A673 (cell line): ENCODE data around the gene TTLL6. TPM values are rescaled to one million over a fixed set of nuclear protein-coding genes. Genes with fewer than 3 reads are reported as not detected.

ENCODE experiments used
- BruUV-seq: library from RNA; stranded (reverse); fragments of 400-500 nt; replicated peaks from 2 replicates; lab custom pipeline; 2021; lab: Mats Ljungman, UMichigan
- CTCF ChIA-PET: fragments of 300-600 bp; sonication (Branson Sonifier 250); formaldehyde crosslinking; loops from one replicate; lab custom pipeline; 2022; ENCODE audit warnings: antibody characterized with exemption; lab: Charles Lee
- POLR2A ChIA-PET: fragments of 300-600 bp; sonication (Branson Sonifier 250); formaldehyde crosslinking; loops from one replicate; lab custom pipeline; 2022; ENCODE audit warnings: antibody characterized with exemption; ENCODE audit not compliant: low non-redundant PET; lab: Charles Lee
- DNase-seq: peaks from one replicate; pipeline ENCODE4 v3.0.0-alpha.2; 2015; ENCODE audit warnings: low spot score
- H3K27ac ChIP-seq: fragments of 200-600 bp; sonication (generic); 2 replicates; pipeline ENCODE4 v1.5.1; 2016; ENCODE audit warnings: mixed run types, low read depth, mild to moderate bottlenecking, mixed read lengths, antibody characterized with exemption, low read length; ENCODE audit not compliant: poor library complexity, severe bottlenecking
- H3K27me3 ChIP-seq: fragments of 200-600 bp; sonication (generic); replicated peaks from 2 replicates; pipeline ENCODE4 v1.6.1; 2017; ENCODE audit warnings: mixed run types, low read depth, mild to moderate bottlenecking, mixed read lengths, antibody characterized with exemption, low read length; ENCODE audit not compliant: insufficient read depth, poor library complexity
- H3K36me3 ChIP-seq: fragments of 200-600 bp; sonication (generic); 2 replicates; pipeline ENCODE4 v1.6.1; 2016; ENCODE audit warnings: mixed run types, mild to moderate bottlenecking, mixed read lengths, antibody characterized with exemption, low read length; ENCODE audit not compliant: insufficient read depth, poor library complexity, severe bottlenecking
- H3K4me1 ChIP-seq: fragments of 200-600 bp; sonication (generic); 2 replicates; pipeline ENCODE4 v1.6.1; 2017; ENCODE audit warnings: mixed run types, mild to moderate bottlenecking, mixed read lengths, antibody characterized with exemption, low read length; ENCODE audit not compliant: insufficient read depth, poor library complexity, severe bottlenecking
- H3K4me3 ChIP-seq: fragments of 200-600 bp; sonication (generic); 2 replicates; pipeline ENCODE4 v1.5.1; 2016; ENCODE audit warnings: low read depth, mixed run types, mild to moderate bottlenecking, mixed read lengths, low read length; ENCODE audit not compliant: poor library complexity, severe bottlenecking
- H3K9me3 ChIP-seq: fragments of 200-600 bp; sonication (generic); 2 replicates; pipeline ENCODE4 v1.6.1; 2016; ENCODE audit warnings: mixed run types, low read depth, mild to moderate bottlenecking, mixed read lengths, antibody characterized with exemption, low read length; ENCODE audit not compliant: poor library complexity, severe bottlenecking
- EZH2 ChIP-seq: fragments of 200-600 bp; sonication (generic); IDR thresholded peaks from 2 replicates; pipeline ENCODE4 v1.6.1; 2017; ENCODE audit warnings: borderline replicate concordance, low read depth, mild to moderate bottlenecking, mixed read lengths, antibody characterized with exemption, low read length; ENCODE audit not compliant: poor library complexity, severe bottlenecking
- intact Hi-C: fragments of 100-400 bp; cut with micrococcal nuclease; formaldehyde crosslinking; loops from one replicate; pipeline ENCODE4 v1.10.0; 2022; ENCODE audit not compliant: unreplicated experiment
- total RNA-seq: library from RNA; stranded (reverse); gene quantifications from 2 replicates; pipeline ENCODE4 v1.2.3, GENCODE V29; 2021
- TF ChIP-seq, protein P1 (sequence below): fragments of 300-800, 200-600 bp; sonication (generic); conservative IDR thresholded peaks from 2 replicates; pipeline ENCODE4 v1.5.1; 2017; ENCODE audit warnings: low read depth, mild to moderate bottlenecking, antibody characterized with exemption, low read length, moderate library complexity, mixed read lengths

Gene TTLL6
- total RNA-seq, 1 experiment from 2014 or later, result 2.3 TPM

DNA sequence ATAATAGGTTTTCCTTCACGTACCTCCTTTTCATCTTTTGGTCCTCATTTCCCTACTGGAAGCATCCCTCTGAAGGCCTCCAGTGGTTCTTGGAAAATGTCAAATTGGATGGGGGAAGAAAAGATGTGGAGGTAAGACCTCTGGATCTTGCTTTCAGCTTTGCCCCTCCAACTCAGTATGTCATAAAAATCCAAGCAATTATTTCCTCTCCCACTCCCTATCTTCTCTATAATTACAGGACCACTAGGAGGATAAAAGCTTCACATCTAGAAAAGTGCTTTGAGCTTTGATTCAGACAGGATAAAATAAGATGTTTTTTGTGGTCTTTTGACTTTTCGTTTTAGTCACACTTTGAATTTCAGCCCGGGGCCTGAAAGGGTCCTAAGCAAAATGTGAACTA lies 1.7 kb downstream of the TTLL6 start:
- Histone ChIP-seq H3K9me3 (no peaks in the 10 kb centered on the region), H3K4me1 (peaks cover 13% of the 10 kb centered on the region), H3K4me3 (no peak overlapping the region), H3K27ac (no peak overlapping the region), H3K27me3 (no peaks in the 10 kb centered on the region), H3K36me3 (no peaks in the 10 kb centered on the region)
- DNase-seq, result no peak
- CTCF ChIA-PET, result interaction anchor here (1.2 to 5.4 kb wide), 2 partner anchors 64 to 217 kb away, joined by 3 to 82 read pairs; no protein-coding TSS in a partner anchor
- BruUV-seq, result no TSS peak
- no peak for TF ChIP-seq EZH2
- TF ChIP-seq, protein P1, sequence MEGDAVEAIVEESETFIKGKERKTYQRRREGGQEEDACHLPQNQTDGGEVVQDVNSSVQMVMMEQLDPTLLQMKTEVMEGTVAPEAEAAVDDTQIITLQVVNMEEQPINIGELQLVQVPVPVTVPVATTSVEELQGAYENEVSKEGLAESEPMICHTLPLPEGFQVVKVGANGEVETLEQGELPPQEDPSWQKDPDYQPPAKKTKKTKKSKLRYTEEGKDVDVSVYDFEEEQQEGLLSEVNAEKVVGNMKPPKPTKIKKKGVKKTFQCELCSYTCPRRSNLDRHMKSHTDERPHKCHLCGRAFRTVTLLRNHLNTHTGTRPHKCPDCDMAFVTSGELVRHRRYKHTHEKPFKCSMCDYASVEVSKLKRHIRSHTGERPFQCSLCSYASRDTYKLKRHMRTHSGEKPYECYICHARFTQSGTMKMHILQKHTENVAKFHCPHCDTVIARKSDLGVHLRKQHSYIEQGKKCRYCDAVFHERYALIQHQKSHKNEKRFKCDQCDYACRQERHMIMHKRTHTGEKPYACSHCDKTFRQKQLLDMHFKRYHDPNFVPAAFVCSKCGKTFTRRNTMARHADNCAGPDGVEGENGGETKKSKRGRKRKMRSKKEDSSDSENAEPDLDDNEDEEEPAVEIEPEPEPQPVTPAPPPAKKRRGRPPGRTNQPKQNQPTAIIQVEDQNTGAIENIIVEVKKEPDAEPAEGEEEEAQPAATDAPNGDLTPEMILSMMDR, result no peak
- POLR2A ChIA-PET, result interaction anchor here (0.8 kb wide), 1 partner anchor 221 kb away, joined by 4 read pairs; no protein-coding TSS in a partner anchor
- intact Hi-C loops, result loop anchor here (10.0 kb wide), 1 partner anchor 219 kb away; no protein-coding TSS in a partner anchor

DNA sequence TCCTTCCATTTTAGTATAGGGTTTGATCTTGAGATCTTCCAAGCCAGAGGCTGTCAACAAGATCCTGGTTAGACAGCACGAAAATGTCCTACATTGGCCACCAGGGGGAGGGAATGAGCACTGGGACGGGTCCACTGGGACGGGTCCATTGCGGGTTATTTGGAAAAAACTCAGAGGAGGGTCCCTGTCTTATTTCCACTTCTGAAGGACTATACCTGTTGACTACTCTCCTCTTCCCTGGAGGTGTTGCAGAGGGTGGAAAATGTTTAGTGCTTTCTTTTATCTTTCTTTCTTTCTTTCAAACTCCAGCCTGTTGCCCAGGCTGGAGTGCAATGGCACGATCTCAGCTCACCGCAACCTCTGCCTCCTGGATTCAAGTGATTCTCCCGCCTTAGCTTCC lies 2.5 kb downstream of the TTLL6 start:
- ChIA-PET CTCF (interaction anchor here (0.6 to 5.4 kb wide), 7 partner anchors 9 to 476 kb away, joined by 3 to 82 read pairs (median 5); no protein-coding TSS in a partner anchor), POLR2A (interaction anchor here (0.6 kb wide), 4 partner anchors 51 to 707 kb away, joined by 3 to 13 read pairs (median 10); partner anchors contain the start of gene SNX11)
- DNase-seq, result peak; percentile 81

DNA sequence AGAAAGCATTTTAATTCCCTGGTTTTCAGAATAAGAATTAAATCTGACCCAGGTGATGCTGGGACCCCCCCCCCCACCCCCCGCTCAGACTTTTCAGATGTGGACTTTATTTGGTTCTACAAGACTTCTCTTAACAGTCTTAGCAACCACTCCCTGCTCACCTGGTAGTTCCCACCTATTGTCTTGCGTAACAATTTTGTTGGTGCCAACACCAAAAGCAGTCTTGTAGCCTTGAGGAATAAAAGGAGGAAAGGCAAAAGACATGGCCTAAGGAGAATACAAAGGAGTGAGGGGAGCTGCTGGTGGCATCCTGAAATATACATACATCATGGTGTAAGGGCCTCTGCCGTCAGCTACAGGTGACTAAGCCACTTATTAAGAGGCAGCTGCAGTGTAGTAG lies 5.0 kb downstream of the TTLL6 start:
- Histone ChIP-seq H3K27ac (no peak overlapping the region), H3K4me1 (peaks cover 4% of the 10 kb centered on the region), H3K36me3 (no peaks in the 10 kb centered on the region), H3K9me3 (no peaks in the 10 kb centered on the region), H3K4me3 (no peak overlapping the region), H3K27me3 (no peaks in the 10 kb centered on the region)
- POLR2A ChIA-PET, result no interaction called here
- DNase-seq, result no peak
- BruUV-seq, result no TSS peak
- TF ChIP-seq, protein P1, result no peak
- no peak for TF ChIP-seq EZH2
- intact Hi-C loops, result loop anchor here (10.0 kb wide), 1 partner anchor 223 kb away; no protein-coding TSS in a partner anchor
- CTCF ChIA-PET, result interaction anchor here (0.6 to 5.4 kb wide), 3 partner anchors 67 to 307 kb away, joined by 3 to 82 read pairs (median 6); no protein-coding TSS in a partner anchor

More for the DNA sequence above, 2.5 kb downstream of the TTLL6 start:
- intact Hi-C loops, result loop anchor here (1.0 to 10.0 kb wide), 2 partner anchors 65 to 220 kb away; no protein-coding TSS in a partner anchor
- Histone ChIP-seq H3K27me3 (no peaks in the 10 kb centered on the region), H3K27ac (no peak overlapping the region), H3K4me3 (no peak overlapping the region), H3K4me1 (peaks cover 13% of the 10 kb centered on the region), H3K36me3 (no peaks in the 10 kb centered on the region), H3K9me3 (no peaks in the 10 kb centered on the region)
- TF ChIP-seq EZH2, result no peak
- TF ChIP-seq, protein P1, result peak; percentile 90
- no TSS peak for BruUV-seq
